WTC11 (cell line): ENCODE data around the gene SLC19A1. TPM values are rescaled to one million over a fixed set of nuclear protein-coding genes. Genes with fewer than 3 reads are reported as not detected.

ENCODE experiments used
- ATAC-seq: fragments of 200-7000 bp; cut with Tn5 transposase; 2 replicates; pipeline ENCODE4 v1.10.0; 2021; ENCODE audit warnings: mild to moderate bottlenecking, moderate library complexity
- CTCF ChIA-PET: fragments of 300-600 bp; sonication (Branson Sonifier 250); formaldehyde crosslinking; loops from one replicate; lab custom pipeline; 2021; ENCODE audit warnings: antibody characterized with exemption; lab: Charles Lee
- POLR2A ChIA-PET: fragments of 350-600 bp; sonication (Branson Sonifier 250); formaldehyde crosslinking; loops from one replicate; lab custom pipeline; 2021; ENCODE audit warnings: antibody characterized with exemption; lab: Charles Lee
- DNase-seq: peaks from one replicate; pipeline ENCODE4 v3.0.0; 2021; ENCODE audit warnings: low spot score
- H3K27ac Mint-ChIP-seq: 2 replicates; pipeline ENCODE4 v1.8.0; 2021; ENCODE audit warnings: mixed read lengths
- H3K27me3 Mint-ChIP-seq: 2 replicates; pipeline ENCODE4 v1.8.0; 2021; ENCODE audit warnings: low read depth, mild to moderate bottlenecking, moderate library complexity, mixed read lengths
- H3K36me3 Mint-ChIP-seq: 2 replicates; pipeline ENCODE4 v1.8.0; 2021; ENCODE audit warnings: mixed read lengths
- H3K4me1 Mint-ChIP-seq: 2 replicates; pipeline ENCODE4 v1.8.0; 2022; ENCODE audit warnings: mixed read lengths
- H3K4me3 Mint-ChIP-seq: 2 replicates; pipeline ENCODE4 v1.8.0; 2021; ENCODE audit warnings: mild to moderate bottlenecking, moderate library complexity, mixed read lengths
- H3K9me3 Mint-ChIP-seq: 2 replicates; pipeline ENCODE4 v1.8.0; 2021; ENCODE audit warnings: mixed read lengths
- ATF1 ChIP-seq: sonication (generic); formaldehyde crosslinking; IDR thresholded peaks from 2 replicates; pipeline ENCODE4 v1.8.1; 2023; ENCODE audit warnings: mild to moderate bottlenecking, moderate library complexity, missing genetic modification reagents
- GABPB1 ChIP-seq: sonication (generic); formaldehyde crosslinking; IDR thresholded peaks from 2 replicates; pipeline ENCODE4 v1.8.1; 2023; ENCODE audit warnings: mild to moderate bottlenecking, missing genetic modification reagents
- GRHL2 ChIP-seq: fragments of 250-450 bp; sonication (Bioruptor Pico); IDR thresholded peaks from 2 replicates; pipeline ENCODE4 v1.8.0; 2022; ENCODE audit warnings: mild to moderate bottlenecking, moderate library complexity; ENCODE audit not compliant: insufficient replicate concordance, severe bottlenecking
- GTF2I ChIP-seq: fragments of 250-450 bp; sonication (Bioruptor Pico); conservative IDR thresholded peaks from 2 replicates; pipeline ENCODE4 v1.4.0; 2021; ENCODE audit warnings: mild to moderate bottlenecking
- KAT7 ChIP-seq: sonication (generic); formaldehyde crosslinking; IDR thresholded peaks from 2 replicates; pipeline ENCODE4 v1.8.1; 2023; ENCODE audit warnings: missing genetic modification reagents, mild to moderate bottlenecking, borderline replicate concordance
- RELA ChIP-seq: sonication (generic); formaldehyde crosslinking; IDR thresholded peaks from 2 replicates; pipeline ENCODE4 v1.8.1; 2022; ENCODE audit warnings: missing genetic modification reagents, mild to moderate bottlenecking, borderline replicate concordance
- TCF7 ChIP-seq: sonication (generic); formaldehyde crosslinking; IDR thresholded peaks from 2 replicates; pipeline ENCODE4 v1.8.0; 2022; ENCODE audit warnings: mild to moderate bottlenecking, low read depth, missing genetic modification reagents, moderate library complexity
- TP53 ChIP-seq: sonication (generic); formaldehyde crosslinking; IDR thresholded peaks from 2 replicates; pipeline ENCODE4 v1.8.1; 2023; ENCODE audit warnings: mild to moderate bottlenecking, missing genetic modification reagents
- ZNF423 ChIP-seq: fragments of 250-450 bp; sonication (Bioruptor Pico); IDR thresholded peaks from 2 replicates; pipeline ENCODE4 v2.1.2; 2022; ENCODE audit warnings: mild to moderate bottlenecking, moderate library complexity
- total RNA-seq: library from RNA; stranded (reverse); gene quantifications from 3 replicates; pipeline ENCODE4 v1.2.3, GENCODE V29; 2021
- TF ChIP-seq, protein P1 (sequence below): sonication (generic); formaldehyde crosslinking; IDR thresholded peaks from 2 replicates; pipeline ENCODE4 v1.8.0; 2022; ENCODE audit warnings: missing genetic modification reagents
- TF ChIP-seq, protein P2 (sequence below): sonication (generic); formaldehyde crosslinking; IDR thresholded peaks from 2 replicates; pipeline ENCODE4 v1.8.0; 2022; ENCODE audit warnings: mild to moderate bottlenecking, missing genetic modification reagents
- TF ChIP-seq, protein P3 (sequence below): sonication (generic); formaldehyde crosslinking; IDR thresholded peaks from 2 replicates; pipeline ENCODE4 v1.8.1; 2022; ENCODE audit warnings: missing genetic modification reagents, borderline replicate concordance

Gene SLC19A1
- total RNA-seq, 1 experiment from 2014 or later: 29.8 TPM

DNA sequence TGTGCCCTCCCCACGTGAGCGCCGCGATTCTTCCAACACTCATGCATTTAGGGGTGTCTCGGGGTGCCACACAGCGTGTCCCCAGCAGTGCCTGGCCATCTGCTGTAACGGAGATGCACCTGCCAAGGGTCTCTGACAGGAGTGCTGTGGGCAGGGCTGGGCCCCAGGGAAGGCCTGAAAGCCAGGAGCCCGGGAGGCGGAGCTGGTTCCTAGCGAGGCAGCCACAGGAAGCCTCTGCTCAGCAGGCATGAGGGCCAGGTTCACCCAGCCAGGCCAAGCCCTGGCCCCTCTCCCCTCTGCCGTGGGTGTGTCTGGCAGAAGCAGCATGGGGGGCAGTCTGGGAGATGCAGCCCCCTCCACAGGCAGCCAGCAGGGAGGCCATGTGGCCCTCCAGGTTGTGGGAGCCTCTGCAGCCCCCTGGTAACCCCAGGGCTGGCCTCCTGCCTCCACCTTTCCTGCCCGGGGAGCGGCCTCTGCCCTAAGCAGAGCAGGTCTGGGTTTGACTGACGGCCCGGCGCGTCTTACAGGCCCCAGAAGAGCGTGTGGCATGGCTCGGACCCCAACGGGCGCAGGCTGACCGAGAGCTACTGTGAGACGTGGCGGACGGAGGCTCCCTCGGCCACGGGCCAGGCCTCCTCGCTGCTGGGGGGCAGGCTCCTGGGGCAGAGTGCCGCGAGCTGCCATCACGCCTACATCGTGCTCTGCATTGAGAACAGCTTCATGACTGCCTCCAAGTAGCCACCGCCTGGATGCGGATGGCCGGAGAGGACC is 30.4 kb downstream of the SLC19A1 start:
- DNase-seq (no peak), ATAC-seq (no peak; the same call in 1 of the 2 replicates)
- POLR2A ChIA-PET: no interaction called here
- Mint-ChIP-seq H3K4me1 (no peaks in the 10 kb centered on the region), H3K27ac (no peak overlapping the region), H3K4me3 (no peak overlapping the region), H3K9me3 (no peaks in the 10 kb centered on the region), H3K36me3 (peaks cover 8% of the 10 kb centered on the region), H3K27me3 (no peaks in the 10 kb centered on the region)
- CTCF ChIA-PET: interaction anchor here (0.6 kb wide), 1 partner anchor 188 kb away, joined by 6 read pairs; no protein-coding TSS in a partner anchor
- TF ChIP-seq GABPB1 (CRISPR knock-in tag) (no peak), GTF2I (no peak)
- TF ChIP-seq, protein P1, sequence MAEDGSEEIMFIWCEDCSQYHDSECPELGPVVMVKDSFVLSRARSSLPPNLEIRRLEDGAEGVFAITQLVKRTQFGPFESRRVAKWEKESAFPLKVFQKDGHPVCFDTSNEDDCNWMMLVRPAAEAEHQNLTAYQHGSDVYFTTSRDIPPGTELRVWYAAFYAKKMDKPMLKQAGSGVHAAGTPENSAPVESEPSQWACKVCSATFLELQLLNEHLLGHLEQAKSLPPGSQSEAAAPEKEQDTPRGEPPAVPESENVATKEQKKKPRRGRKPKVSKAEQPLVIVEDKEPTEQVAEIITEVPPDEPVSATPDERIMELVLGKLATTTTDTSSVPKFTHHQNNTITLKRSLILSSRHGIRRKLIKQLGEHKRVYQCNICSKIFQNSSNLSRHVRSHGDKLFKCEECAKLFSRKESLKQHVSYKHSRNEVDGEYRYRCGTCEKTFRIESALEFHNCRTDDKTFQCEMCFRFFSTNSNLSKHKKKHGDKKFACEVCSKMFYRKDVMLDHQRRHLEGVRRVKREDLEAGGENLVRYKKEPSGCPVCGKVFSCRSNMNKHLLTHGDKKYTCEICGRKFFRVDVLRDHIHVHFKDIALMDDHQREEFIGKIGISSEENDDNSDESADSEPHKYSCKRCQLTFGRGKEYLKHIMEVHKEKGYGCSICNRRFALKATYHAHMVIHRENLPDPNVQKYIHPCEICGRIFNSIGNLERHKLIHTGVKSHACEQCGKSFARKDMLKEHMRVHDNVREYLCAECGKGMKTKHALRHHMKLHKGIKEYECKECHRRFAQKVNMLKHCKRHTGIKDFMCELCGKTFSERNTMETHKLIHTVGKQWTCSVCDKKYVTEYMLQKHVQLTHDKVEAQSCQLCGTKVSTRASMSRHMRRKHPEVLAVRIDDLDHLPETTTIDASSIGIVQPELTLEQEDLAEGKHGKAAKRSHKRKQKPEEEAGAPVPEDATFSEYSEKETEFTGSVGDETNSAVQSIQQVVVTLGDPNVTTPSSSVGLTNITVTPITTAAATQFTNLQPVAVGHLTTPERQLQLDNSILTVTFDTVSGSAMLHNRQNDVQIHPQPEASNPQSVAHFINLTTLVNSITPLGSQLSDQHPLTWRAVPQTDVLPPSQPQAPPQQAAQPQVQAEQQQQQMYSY (CRISPR knock-in tag): peak; percentile 74

DNA sequence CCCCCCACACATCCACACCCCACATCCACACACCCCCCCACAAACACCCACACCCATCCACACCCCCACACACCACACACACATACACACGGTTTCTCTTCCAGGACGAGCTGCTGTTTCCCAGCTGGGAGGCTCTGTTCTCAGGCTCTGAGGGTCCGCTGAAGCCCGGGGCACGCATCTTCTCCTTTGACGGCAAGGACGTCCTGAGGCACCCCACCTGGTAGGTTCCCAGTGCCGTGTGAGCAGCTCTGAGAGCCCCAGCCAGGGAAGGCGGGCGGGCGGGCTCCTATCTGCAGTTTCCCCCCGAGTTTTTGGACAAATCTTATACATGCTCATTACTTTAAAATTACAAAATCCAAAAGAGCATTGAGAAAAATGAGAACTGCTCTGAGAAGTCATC is 31.2 kb downstream of the SLC19A1 start:
- POLR2A ChIA-PET: no interaction called here
- no peaks in the 10 kb centered on the region for H3K4me1 Mint-ChIP-seq
- TF ChIP-seq ZNF423 (CRISPR knock-in tag) (no peak), TCF7 (CRISPR knock-in tag) (no peak), ATF1 (no peak), RELA (CRISPR knock-in tag) (no peak), KAT7 (CRISPR knock-in tag) (no peak), TP53 (no peak), GRHL2 (CRISPR knock-in tag) (no peak), GABPB1 (CRISPR knock-in tag) (no peak)
- TF ChIP-seq, protein P2, sequence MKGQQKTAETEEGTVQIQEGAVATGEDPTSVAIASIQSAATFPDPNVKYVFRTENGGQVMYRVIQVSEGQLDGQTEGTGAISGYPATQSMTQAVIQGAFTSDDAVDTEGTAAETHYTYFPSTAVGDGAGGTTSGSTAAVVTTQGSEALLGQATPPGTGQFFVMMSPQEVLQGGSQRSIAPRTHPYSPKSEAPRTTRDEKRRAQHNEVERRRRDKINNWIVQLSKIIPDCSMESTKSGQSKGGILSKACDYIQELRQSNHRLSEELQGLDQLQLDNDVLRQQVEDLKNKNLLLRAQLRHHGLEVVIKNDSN: no peak
- TF ChIP-seq, protein P3, sequence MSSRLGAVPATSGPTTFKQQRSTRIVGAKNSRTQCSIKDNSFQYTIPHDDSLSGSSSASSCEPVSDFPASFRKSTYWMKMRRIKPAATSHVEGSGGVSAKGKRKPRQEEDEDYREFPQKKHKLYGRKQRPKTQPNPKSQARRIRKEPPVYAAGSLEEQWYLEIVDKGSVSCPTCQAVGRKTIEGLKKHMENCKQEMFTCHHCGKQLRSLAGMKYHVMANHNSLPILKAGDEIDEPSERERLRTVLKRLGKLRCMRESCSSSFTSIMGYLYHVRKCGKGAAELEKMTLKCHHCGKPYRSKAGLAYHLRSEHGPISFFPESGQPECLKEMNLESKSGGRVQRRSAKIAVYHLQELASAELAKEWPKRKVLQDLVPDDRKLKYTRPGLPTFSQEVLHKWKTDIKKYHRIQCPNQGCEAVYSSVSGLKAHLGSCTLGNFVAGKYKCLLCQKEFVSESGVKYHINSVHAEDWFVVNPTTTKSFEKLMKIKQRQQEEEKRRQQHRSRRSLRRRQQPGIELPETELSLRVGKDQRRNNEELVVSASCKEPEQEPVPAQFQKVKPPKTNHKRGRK (CRISPR knock-in tag): no peak
- TF ChIP-seq, protein P1 (CRISPR knock-in tag): no peak
- peaks cover 8% of the 10 kb centered on the region for H3K36me3 Mint-ChIP-seq
- DNase-seq (no peak), ATAC-seq (no peak)
- CTCF ChIA-PET: interaction anchor here (0.6 kb wide), 1 partner anchor 187 kb away, joined by 6 read pairs; no protein-coding TSS in a partner anchor
- no peaks in the 10 kb centered on the region; the same call in 1 of the 2 replicates for H3K27me3 Mint-ChIP-seq
- H3K9me3 Mint-ChIP-seq: no peaks in the 10 kb centered on the region
- H3K27ac Mint-ChIP-seq: no peak overlapping the region
- H3K4me3 Mint-ChIP-seq: no peak overlapping the region
